Breast epithelium (tissue), 4 donors: ENCODE results near the gene KCTD15. TPM values are rescaled to one million over a fixed set of nuclear protein-coding genes. Genes with fewer than 3 reads are reported as not detected.

Experiments used
- DNase-seq, 2 donors: peaks; one replicate each; pipeline ENCODE4 v3.0.0-alpha.2; 2019; ENCODE audit warnings: low spot score in 2 of 2
- H3K27ac ChIP-seq, 2 donors: fragments of 200-600 bp; sonication (generic) in 1 of 2; one replicate each; pipeline ENCODE4 v1.5.1; 2016 to 2019; ENCODE audit warnings: mild to moderate bottlenecking in 1 of 2
- H3K27me3 ChIP-seq, 2 donors: fragments of 200-600 bp; sonication (generic) in 1 of 2; one replicate each; pipeline versions ENCODE4 v1.5.1 to v1.6.0; 2017 to 2019; ENCODE audit warnings: control low read depth in 1 of 2, mild to moderate bottlenecking in 1 of 2
- H3K36me3 ChIP-seq: fragments of 200-600 bp; one replicate; pipeline ENCODE4 v1.5.1; 2019
- H3K4me1 ChIP-seq, 2 donors: fragments of 200-600 bp; sonication (generic); one replicate each; pipeline ENCODE4 v1.5.1; 2016 to 2019; ENCODE audit warnings: control low read depth in 1 of 2
- H3K4me3 ChIP-seq, 3 donors: fragments of 200-600 bp; sonication (generic); 1 replicate in 2 of 3; 2 replicates in 1 of 3; pipeline ENCODE4 v1.5.1; 2016 to 2019; ENCODE audit warnings: mild to moderate bottlenecking in 3 of 3, moderate library complexity in 2 of 3
- H3K9me3 ChIP-seq, 2 donors: fragments of 200-600 bp; sonication (generic) in 1 of 2; one replicate each; pipeline ENCODE4 v1.5.1; 2016 to 2019; ENCODE audit warnings: control low read depth in 1 of 2
- POLR2A ChIP-seq: fragments of 450-650 bp; IDR thresholded peaks from one replicate; pipeline ENCODE4 v1.6.1; 2016; ENCODE audit warnings: antibody characterized with exemption, mild to moderate bottlenecking, moderate library complexity
- POLR2AphosphoS5 ChIP-seq, 3 donors: sonication (generic); formaldehyde crosslinking; IDR thresholded peaks; one replicate each; pipeline ENCODE4 v1.6.1; 2017; ENCODE audit warnings: antibody characterized with exemption in 3 of 3
- intact Hi-C: fragments of 100-400 bp; cut with DNase I; formaldehyde crosslinking; loops from one replicate; pipeline ENCODE4 v1.15.1; 2023; ENCODE audit warnings: low total_unique reads
- total RNA-seq, 3 donors: library from RNA; depleted of rRNA; stranded (reverse); fragments of >200 nt; gene quantifications; one replicate each; pipeline ENCODE4 v1.1.0, GENCODE V29; 2016
- TF ChIP-seq, protein P1 (sequence below), 3 donors: fragments of 450-650 bp; IDR thresholded peaks; one replicate each; pipeline ENCODE4 v1.5.1; 2016 to 2017; ENCODE audit warnings: antibody characterized with exemption in 3 of 3, mild to moderate bottlenecking in 3 of 3, moderate library complexity in 3 of 3

Gene KCTD15
- total RNA-seq, 3 donors from 2014 or later, result 14.6 to 52.4 (median 36.1) TPM

DNA sequence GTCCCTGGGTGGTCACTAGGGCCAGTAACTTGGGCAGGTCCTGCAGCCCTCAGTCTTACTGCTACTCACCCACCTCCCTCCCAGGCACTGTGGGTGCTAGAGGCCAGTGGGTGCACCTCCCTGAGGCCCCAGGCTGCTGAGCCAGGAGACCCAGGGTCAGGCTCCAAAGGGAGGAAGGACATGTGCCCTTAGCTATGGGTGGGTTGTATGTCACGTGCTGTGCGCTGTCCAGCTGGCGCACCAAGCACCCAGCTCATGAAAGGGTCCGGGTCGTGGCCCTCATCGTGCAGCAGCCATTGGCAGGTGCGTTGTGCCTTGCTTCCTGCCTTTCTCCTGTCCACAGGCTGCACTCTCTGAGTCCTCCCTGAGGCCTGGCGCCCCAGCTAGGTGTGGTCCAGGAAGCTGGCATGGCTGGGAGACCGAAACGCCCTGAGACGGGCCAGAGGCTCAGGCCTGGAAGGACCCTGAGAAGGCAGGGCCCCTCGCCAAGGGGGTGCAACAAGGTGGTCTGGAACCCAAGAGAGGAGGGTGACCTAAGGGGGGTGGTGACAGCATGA is 47.0 kb upstream of the KCTD15 start:
- Histone ChIP-seq H3K27ac (no peak overlapping the region), H3K27me3 (peaks cover 0 to 46% of the 10 kb centered on the region in 2 donors), H3K4me1 (no peaks in the 10 kb centered on the region), H3K4me3 (no peak overlapping the region), H3K9me3 (no peaks in the 10 kb centered on the region), H3K36me3 (no peaks in the 10 kb centered on the region)
- intact Hi-C loops, result no loop called here
- DNase-seq, result no peak
- no peak for TF ChIP-seq POLR2A
- TF ChIP-seq, protein P1, sequence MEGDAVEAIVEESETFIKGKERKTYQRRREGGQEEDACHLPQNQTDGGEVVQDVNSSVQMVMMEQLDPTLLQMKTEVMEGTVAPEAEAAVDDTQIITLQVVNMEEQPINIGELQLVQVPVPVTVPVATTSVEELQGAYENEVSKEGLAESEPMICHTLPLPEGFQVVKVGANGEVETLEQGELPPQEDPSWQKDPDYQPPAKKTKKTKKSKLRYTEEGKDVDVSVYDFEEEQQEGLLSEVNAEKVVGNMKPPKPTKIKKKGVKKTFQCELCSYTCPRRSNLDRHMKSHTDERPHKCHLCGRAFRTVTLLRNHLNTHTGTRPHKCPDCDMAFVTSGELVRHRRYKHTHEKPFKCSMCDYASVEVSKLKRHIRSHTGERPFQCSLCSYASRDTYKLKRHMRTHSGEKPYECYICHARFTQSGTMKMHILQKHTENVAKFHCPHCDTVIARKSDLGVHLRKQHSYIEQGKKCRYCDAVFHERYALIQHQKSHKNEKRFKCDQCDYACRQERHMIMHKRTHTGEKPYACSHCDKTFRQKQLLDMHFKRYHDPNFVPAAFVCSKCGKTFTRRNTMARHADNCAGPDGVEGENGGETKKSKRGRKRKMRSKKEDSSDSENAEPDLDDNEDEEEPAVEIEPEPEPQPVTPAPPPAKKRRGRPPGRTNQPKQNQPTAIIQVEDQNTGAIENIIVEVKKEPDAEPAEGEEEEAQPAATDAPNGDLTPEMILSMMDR (IDR thresholded peaks at IDR 0.05), result no peak
- TF ChIP-seq POLR2AphosphoS5 (IDR thresholded peaks at IDR 0.05), result no peak

DNA sequence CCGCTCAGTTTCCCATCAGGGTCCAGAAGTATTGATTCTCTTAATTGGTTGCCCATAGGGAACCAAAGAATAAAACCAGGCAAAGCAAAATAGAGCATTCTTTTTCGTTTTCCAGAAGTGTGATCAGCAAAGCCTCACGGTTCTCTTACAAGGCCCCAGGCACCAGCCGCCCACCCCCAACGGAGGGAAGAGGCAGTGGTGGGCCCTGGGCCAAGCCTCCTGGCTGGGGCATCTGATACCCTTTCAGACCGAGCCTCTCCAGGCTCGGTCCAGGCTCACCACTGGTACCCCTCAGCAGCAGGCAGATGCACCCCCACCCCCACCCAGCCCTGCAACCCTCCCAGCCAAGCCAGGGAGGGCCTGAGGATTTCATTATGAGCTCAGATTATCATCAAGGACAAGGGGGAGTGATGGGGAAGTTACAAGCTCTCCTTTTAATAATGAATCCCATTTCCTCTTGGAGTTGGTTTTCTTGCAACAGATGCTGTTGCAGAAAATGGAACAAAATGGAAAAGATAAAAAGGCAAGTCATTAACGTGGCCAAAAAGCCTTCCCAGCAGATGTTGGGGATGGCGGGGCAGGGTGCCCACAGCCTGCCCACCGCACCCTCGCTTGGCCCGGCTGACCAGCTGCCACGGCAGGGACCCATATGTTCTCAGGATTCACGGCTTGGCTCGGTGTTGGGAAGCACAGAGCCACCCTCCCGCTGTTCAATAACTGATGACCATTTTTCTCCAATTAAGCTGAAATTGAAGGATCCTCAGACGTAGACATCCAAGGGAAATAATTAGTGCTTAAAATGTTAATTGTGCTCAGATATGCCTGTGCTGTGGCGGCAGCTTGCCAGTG is 45.9 kb upstream of the KCTD15 start:
- no peak for TF ChIP-seq POLR2AphosphoS5 (IDR thresholded peaks at IDR 0.05)
- no peak for TF ChIP-seq POLR2A
- TF ChIP-seq, protein P1 (IDR thresholded peaks at IDR 0.05), result no peak
- Histone ChIP-seq H3K4me3 (no peak overlapping the region), H3K27ac (no peak overlapping the region), H3K27me3 (peaks cover 0 to 41% of the 10 kb centered on the region in 2 donors), H3K36me3 (no peaks in the 10 kb centered on the region), H3K9me3 (no peaks in the 10 kb centered on the region), H3K4me1 (no peaks in the 10 kb centered on the region)
- intact Hi-C loops, result no loop called here
- no peak for DNase-seq

DNA sequence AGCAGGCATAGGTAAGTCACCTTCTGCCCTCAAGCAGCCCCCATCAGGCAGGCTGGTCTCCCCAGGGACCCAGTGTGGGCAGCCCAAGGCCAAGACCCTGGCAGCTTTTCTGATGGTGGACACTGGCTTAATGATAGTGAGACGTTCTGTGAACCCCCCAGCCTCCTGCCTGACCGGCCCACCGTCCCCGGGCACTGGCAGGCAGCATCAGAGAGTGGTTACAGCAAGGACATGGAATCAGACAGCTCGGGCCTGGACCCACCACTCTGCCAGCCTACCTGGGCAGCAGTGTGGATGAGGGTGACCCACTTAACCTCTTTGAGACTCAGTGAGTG is 45.3 kb upstream of the KCTD15 start:
- Histone ChIP-seq H3K27me3 (peaks cover 0 to 41% of the 10 kb centered on the region in 2 donors), H3K36me3 (no peaks in the 10 kb centered on the region), H3K27ac (no peak overlapping the region), H3K4me1 (no peaks in the 10 kb centered on the region), H3K9me3 (no peaks in the 10 kb centered on the region), H3K4me3 (no peak overlapping the region)
- no peak for DNase-seq
- intact Hi-C loops, result no loop called here
- no peak for TF ChIP-seq POLR2AphosphoS5 (IDR thresholded peaks at IDR 0.05)
- TF ChIP-seq POLR2A, result no peak
- TF ChIP-seq, protein P1 (IDR thresholded peaks at IDR 0.05), result no peak

DNA sequence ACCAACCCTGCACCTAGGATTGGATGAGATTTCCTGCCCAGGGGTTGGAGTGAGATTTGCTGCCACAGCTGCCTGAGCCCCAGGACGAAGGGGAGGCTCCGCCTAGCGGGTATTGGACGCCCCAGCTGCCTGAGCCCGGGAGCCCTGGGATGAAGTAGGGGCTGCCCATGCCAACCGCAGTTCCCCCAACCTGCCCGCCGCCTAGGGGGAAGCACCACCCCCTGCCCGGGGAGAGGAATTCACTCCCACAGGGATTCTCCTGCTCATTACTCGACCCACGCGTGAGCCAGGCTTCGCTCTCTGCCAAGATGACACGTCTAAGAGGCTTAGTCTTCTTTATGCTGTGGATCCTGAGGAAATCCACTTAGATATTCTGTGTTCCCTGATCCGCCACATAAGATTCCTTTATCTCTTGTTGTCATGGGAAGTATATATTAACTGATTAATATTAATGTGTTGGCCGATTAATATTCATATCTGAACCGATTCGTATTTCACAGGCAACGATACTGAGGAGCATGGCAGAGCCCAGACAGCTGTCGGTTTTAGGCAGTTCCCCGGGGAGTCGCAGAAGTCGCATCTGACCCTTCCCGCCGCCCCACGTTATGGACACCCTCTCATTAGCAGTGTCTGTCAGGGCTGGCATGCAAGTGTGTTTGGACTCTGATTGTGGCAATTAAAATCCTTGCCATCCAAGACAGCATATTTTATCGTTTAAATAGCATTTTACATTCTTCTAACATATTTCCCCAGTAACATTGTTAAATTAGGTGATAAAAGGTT is 44.5 kb upstream of the KCTD15 start:
- Histone ChIP-seq H3K36me3 (no peaks in the 10 kb centered on the region), H3K27me3 (peaks cover 0 to 37% of the 10 kb centered on the region in 2 donors), H3K27ac (no peak overlapping the region), H3K4me3 (no peak overlapping the region), H3K9me3 (no peaks in the 10 kb centered on the region), H3K4me1 (no peaks in the 10 kb centered on the region)
- no peak for DNase-seq
- intact Hi-C loops, result no loop called here
- TF ChIP-seq, protein P1 (IDR thresholded peaks at IDR 0.05), result no peak
- no peak for TF ChIP-seq POLR2A

DNA sequence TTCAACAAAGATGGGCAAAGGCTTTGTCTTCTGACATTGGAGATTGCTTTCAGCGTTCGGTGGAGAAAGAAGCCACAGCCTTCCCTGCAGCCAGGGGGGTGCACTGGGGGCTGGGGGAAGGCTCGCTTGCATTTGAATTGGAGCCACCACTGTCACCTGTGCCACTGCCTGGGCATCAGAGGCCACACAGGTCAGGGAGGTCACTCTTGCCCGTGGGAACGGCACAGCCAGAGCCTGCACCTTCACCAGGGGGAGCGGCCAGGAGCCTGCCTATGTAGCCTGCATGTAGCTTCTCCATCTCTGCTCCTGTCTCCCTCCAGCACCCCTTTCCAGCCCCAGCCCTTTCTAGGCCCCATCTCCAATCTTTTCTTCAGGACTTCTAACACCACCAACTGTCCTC is 43.7 kb upstream of the KCTD15 start:
- H3K9me3 ChIP-seq, result no peaks in the 10 kb centered on the region
- no peaks in the 10 kb centered on the region for H3K36me3 ChIP-seq
- no peaks in the 10 kb centered on the region for H3K4me1 ChIP-seq
- H3K27ac ChIP-seq, result no peak overlapping the region
- H3K27me3 ChIP-seq, result peaks cover 0 to 33% of the 10 kb centered on the region in 2 donors
- TF ChIP-seq, protein P1 (IDR thresholded peaks at IDR 0.05), result no peak
- TF ChIP-seq POLR2AphosphoS5 (IDR thresholded peaks at IDR 0.05) (no peak), POLR2A (no peak)
- DNase-seq, result no peak
- intact Hi-C loops, result no loop called here
- H3K4me3 ChIP-seq, result no peak overlapping the region
